ENCODE measurements around the gene ZRANB3.

DNA sequence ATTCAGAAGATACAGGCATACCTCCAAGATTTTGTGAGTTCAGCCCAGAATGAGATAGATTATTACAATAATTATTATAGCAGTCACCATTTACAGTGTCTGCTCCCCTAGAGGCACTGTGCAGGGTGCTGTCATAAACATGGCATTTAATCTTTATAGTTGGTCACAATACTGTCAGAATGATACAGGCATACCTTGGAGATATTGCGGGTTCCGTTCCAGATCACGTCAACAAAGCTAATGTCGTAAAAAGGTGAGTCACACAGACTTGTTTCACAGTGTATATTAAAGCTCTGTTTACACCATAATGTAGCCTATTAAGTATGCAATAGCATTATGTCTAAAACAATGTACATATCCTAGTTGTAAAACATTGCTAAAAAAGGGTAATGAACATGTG lies 45.6 kb downstream of the ZRANB3 start:
- TF ChIP-seq CTCF (conservative IDR thresholded peaks at IDR 0.05; ENCODE audit: low read depth, low read length) (no peak), EZH2 (IDR thresholded peaks at IDR 0.05; ENCODE audit: borderline replicate concordance, low read depth, low read length, poor library complexity, severe bottlenecking) (no peak)

Data from A673 (cell line).